GM21737 (cell line): ENCODE results near the gene NOP58.
A peak's percentile ranks its signal among the peaks of the same experiment; 100 is the strongest.
"Not testable (repeated sequence)": the region's sequence is repeated elsewhere in the genome, so short reads cannot be mapped to it uniquely, and the experiment has no call there.

ENCODE experiments used
- ATAC-seq: cut with Tn5 transposase; IDR thresholded peaks from one replicate; pipeline ENCODE4 v1.9.1; 2021; ENCODE audit warnings: mild to moderate bottlenecking, moderate library complexity; ENCODE audit not compliant: unreplicated experiment

The NOP58 gene, protein sequence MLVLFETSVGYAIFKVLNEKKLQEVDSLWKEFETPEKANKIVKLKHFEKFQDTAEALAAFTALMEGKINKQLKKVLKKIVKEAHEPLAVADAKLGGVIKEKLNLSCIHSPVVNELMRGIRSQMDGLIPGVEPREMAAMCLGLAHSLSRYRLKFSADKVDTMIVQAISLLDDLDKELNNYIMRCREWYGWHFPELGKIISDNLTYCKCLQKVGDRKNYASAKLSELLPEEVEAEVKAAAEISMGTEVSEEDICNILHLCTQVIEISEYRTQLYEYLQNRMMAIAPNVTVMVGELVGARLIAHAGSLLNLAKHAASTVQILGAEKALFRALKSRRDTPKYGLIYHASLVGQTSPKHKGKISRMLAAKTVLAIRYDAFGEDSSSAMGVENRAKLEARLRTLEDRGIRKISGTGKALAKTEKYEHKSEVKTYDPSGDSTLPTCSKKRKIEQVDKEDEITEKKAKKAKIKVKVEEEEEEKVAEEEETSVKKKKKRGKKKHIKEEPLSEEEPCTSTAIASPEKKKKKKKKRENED

DNA sequence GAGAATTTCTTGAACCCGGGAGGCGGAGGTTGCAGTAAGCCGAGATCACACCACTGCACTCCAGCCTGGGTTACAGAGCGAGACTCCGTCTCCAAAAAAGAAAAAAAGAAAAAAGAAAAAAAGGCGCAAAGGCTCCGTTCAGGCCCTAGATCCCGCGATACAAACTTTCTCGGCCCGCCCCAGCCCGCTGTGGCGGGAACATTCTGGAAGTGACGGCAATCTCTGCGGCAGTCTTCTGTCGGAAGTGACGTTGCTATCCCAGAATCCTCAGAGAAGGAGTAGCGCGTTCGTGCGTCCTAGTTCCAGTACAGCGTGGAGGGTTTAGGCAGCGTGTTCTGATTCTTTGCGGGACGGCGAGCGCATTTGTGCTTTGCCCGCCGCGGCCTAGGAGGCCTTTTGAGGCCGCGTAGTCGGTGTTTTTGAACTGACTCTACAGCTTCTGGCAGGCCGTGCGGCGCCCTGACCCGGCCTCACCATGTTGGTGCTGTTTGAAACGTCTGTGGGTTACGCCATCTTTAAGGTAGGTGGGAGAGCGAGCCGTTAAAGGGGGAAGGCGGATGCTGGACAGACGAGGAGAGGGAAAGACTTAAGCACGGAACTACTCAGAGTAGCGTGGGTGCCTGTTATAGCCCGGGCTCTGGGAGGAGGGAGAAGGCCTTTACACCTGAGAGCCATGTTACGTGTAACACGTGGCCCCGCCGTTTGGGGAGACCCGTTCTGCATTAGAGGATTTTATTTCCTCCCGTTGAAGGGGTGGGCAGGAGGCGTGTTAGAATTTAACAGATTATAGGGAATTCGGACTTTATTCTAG, at the start of gene NOP58:
NOP58 (plus strand) TSS at position 297 of the 811 bp plus-strand sequence; CDS start at position 476, 179 bp downstream.
- peak; percentile 81 for ATAC-seq

DNA sequence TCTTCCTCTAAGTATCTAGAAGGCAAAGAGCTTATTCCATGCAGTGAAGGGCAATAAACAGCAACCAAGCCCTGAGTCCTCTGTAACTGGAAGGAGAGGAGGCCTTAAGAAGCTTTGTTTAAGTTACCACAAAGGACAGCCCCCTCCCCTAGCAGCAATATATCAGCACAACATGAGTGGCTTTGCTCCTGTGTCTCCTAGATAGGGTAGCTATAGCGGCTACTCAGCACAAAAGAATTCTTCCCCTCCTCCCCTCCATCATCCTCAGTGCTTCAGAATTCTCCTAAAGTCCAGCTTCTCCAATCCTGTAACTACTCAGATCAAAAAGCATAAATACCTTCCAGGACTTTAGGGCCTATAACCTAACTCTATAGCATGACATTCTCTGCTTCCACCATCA, 43.7 kb upstream of the NOP58 start:
- no peak for ATAC-seq

DNA sequence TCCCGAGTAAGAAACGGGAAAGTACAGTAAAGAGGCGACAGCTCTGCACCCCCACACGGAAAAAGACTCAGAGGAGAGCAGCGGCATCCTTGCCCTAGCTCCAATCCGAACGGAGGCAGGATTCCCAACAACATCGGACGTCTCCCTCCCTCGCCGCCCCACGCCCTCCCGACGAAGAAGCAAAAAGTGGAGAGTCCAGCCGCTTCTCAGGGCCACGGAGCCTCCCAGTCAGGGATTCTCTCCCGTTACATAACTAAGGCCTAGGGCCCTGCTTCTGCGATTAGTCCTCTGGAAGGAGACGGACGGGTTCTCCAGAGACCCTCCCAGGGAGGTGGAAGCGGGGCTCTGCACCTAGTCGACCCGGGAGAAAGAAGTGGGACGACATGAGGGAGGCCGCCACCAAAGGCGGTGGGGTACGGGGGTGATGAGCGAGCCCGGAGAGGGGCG, 27.8 kb upstream of the NOP58 start:
- peak; percentile 44 for ATAC-seq

DNA sequence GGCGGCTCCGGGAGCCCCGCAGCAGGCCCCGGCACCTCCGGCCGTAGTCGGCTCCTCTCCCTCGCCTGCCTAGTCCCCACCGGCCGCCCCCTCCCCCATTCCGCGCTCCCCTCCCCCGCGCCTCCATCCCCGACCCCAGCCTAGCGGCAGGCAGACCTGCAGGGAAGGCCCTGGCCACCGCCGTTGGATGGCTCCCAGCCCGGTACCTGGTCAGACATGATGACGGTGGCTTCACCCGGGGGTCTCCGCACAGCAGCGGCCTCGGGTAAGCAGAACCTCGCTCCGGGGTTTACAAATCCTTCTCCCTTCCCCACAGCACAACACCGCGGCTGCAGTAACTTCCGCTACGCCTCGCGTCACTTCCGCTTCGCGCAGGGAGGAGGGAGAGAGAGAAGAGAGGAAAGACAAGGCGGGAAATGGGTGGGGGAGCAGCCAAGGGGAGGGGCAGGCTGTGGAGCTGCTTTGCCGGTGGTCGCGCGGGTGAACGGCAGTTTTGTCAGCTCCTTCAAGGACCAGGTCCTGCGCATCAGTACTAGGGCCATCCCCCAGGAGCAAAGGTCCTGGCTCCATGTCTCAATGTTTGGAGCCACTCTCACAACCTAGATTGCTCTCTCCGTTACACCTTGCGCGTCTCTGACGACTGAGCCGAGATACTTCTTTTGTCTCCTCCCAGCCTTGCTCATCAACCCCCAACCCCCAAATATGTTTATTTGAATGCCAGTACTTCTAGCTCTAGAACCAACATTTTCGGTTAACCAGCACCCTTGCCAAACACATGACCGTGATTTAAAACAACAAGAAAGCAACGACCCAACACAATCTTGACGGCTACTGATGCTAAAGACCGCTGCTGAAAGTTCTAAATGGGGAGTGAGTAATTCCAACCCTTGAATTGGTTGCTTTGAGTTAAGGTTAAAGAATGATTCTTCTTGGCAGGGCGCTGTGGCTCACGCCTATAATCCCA, 27.0 kb upstream of the NOP58 start, which contains the start of gene SUMO1:
SUMO1 (minus strand) TSS at position 364 of the 964 bp plus-strand sequence; CDS start at position 218, 146 bp downstream.
- ATAC-seq: peak; percentile 97

DNA sequence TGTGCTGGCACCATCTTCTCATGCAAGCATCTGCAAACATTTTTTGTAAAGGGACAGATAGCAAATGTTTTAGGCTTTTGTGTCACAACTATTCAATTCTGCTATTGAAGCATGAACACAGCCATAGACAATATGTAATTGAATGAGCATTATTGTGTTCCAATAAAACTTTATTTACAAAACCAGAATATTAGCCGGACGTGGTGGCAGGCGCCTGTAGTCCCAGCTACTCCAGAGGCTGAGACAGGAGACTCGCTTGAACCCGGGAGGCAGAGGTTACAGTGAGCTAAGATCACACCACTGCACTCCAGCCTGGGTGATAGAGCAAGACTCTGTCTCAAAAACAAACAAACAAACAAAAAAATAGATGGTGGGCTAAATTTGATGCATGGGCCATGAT, 17.9 kb upstream of the NOP58 start:
- ATAC-seq: not testable (repeated sequence)

DNA sequence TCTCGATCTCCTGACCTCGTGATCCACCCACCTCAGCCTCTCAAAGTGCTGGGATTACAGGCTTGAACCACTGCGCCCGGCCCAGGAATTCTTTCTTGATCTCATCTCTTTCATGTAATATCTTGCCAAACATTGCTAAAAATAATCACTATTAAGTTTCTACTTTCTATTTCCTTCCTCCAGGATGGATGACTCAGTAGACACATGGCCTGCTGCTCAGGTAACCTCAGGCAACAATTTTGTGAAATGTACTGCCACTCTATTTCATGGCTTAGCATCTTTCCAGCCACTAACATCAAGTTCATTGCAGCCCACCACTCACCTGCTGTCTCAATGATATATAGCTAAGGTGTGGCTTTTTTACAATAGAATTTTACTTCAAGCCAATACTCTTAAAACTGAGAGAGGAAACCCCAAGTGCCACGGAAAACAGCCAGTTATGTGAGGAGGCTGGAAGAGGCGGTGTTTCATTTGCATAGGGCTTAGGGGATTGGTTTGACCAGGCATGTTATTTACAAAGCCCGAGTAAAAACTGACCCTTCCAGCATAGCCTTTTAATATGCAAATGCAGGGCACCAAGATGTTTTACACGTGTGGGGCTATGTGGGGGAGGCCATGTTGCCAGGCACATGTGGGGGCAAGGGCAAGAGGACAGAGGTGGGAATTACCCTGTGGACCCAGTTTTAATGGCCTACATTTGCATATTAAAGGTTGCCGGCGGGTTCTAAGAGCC, 15.9 kb upstream of the NOP58 start:
- ATAC-seq: no peak

DNA sequence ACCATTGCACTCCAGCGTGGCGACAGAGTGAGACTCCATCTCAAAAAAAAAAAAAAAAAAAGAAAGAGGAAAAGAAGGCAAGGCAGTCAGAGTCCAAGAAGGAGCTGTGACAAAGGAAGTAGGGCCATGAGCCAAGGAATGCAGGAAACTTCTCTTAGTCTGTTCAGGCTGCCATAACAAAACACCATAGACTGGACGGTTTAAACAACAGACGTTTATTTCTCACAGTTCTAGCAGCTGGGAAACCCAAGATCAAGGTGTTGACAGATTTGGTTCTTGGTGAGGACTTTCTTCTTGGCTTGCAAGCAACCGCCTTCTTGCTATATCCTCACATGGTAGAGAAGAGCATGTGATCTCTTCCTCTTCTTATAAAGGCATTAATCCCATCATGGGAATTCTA, 14.1 kb upstream of the NOP58 start:
- ATAC-seq: no peak

DNA sequence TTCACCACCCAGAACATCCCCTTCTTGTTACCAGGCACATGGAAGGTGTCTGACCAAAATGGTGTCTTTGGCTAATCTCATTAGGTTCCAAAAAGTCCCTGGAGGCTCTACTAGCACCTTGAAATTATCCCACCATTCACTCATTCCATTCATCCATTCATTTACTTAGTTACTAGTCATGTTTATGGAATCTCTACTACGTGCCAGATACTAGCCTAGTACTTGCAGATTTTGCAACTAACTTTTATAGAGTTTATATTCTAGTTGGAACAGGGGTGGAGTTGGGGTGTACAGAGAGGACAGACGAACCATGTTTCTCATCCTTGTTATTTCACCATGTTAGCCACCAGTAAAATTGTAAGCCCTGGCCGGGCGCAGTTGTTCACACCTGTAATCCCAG, 4.0 kb upstream of the NOP58 start:
- ATAC-seq: no peak

DNA sequence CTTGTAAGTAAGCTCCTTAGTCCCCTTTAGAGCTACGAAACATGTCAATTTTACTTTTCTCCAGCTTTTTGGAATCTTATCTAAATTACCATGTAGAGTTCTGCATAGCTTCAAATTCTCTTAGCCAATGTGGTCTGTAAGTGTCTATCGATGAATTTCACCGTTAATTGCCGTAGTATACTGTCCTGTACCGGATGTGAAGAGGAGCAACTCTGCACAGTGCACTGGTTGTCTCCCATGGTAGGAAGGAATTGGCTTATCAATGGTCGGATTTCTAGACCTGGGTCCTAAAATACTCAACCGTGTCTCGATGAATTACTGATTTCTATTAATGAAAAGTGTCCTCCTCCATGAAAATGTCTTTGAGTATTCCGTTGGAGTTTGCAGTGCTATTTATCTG, 1.9 kb downstream of the NOP58 start:
- ATAC-seq: no peak

DNA sequence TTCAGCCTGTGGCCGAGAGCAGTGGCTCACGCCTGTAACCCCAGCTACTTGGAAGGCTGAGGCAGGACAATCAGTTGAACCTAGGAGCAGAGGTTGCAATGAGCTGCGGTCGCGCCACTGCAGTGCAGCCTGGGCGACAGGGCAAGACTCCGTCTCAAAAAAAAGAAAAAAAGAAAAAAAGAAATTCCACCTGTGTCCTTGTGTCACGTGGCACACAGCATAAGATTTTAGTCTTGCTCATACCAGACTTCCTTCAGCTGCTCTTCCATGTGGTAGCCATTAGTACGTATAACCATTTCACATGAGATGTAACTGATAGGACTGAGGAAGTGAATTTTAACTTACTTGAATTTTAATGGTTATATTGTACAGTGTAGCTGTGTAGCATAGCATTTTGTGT, 4.0 kb downstream of the NOP58 start:
- no peak for ATAC-seq

DNA sequence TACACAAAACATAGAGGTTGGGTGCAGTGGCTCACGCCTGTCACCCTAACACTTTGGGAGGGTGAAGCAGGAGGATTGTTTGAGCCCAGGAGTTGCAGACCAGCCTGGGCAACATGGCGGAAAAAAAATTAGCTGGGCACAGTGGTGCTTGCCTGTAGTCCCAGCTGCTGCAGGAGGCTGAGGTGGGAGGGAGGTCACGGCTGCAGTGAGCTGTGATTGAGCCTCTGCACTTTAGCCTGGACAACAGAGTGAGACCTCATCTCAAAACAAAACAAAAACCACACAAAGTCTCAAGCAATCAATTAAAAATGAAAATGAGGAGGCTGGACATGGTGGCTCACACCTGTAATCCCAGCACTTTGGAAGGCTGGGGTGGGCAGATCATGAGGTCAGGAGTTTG, 4.9 kb downstream of the NOP58 start:
- no peak for ATAC-seq

DNA sequence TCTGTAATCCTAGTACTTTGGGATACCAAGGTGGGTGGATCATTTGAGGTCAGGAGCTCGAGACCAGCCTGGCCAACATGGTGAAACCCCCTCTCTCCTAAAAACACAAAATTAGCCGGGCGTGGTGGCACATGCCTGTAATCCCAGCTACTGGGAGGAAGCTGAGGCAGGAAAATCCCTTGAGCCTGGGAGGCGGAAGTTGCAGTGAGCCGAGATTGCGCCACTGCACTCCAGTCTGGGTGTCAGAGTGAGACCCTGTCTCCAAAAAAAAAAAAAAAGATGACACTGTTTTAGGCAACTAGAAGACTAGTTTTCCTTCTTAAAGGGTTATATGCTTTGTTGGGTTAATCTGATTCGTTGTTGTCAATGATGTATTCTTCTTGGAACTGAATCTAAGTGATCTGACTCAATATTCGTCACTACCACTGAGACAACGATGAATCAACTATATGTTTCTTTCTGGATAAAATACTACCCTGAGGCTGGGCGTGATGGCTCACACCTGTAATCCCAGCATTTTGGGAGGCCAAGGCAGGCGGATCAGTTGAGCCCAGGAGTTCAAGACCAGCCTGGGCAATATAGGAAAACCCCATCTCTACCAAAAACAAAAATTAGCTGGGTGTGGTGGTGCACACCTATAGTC, 10.6 kb downstream of the NOP58 start:
- ATAC-seq: not testable (repeated sequence)

DNA sequence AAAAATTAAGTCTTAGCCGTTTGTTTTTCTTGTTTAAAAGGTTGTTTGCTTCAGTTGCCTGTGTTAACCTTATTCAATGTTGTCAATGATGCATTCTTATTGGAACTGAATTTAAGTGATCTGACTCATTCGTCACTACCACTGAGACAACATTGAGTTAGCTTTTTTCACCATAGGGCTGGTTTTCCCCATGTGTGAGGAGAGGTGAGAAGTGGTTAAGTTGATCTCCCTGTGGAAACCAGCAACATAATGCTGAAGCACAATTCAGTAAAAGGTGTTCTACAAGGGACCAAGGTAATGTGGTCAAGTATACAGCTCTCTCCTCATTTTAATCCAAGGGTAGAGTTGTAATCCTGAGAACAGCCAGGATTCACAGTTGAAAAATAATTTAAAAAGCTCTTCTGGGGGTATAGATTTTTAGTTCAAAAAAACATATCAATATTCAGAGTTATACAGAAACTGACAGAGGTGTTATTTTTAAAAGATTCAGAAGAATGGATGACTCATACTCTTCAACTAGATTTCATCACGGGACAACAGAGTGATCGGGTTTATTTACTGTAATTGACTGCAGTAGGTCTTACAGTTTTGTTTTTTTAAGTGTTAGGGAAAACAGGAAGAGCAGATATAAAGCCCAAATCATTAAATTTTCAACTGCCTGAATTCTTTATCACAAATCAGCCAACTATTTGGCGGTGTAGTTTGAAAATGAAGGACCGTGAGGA, 12.6 kb downstream of the NOP58 start:
- ATAC-seq: no peak

DNA sequence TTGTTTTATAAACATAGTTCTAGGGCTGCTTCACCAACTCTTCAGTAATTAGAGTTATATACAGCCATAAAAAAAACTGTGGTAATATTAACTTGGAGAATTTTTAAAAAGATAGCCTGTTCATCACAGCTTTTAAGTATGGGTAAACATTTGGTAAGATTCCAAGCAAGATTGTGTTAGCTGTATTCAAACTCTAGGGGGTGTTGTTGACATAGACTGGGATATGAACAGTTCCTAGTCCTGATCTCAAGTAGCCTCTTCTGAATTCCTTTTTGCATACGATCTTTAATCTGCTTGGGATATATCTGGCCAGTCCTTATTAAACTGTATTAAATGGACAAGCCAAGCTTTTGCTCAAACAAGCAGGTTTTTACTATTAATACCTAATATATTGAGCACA, 13.4 kb downstream of the NOP58 start:
- no peak for ATAC-seq

DNA sequence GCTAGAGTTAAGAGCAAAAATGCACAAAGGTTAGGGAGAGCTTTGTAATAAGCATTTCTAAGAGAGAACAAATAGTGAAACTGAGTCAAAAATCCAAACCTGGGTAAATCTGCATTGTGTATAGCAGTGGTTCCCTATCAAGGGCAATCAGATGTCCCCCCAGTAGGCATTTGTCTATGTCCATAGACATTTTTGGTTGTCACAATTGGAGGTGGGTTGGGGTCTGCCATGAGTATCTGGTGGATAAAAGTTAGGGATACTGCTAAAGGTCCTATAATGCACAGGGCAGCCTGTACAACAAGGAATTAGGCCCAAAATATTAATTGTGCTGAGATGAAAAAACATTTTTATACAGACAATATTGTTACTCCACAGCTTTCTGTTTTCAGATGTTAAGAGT, 21.0 kb downstream of the NOP58 start:
- ATAC-seq: no peak

DNA sequence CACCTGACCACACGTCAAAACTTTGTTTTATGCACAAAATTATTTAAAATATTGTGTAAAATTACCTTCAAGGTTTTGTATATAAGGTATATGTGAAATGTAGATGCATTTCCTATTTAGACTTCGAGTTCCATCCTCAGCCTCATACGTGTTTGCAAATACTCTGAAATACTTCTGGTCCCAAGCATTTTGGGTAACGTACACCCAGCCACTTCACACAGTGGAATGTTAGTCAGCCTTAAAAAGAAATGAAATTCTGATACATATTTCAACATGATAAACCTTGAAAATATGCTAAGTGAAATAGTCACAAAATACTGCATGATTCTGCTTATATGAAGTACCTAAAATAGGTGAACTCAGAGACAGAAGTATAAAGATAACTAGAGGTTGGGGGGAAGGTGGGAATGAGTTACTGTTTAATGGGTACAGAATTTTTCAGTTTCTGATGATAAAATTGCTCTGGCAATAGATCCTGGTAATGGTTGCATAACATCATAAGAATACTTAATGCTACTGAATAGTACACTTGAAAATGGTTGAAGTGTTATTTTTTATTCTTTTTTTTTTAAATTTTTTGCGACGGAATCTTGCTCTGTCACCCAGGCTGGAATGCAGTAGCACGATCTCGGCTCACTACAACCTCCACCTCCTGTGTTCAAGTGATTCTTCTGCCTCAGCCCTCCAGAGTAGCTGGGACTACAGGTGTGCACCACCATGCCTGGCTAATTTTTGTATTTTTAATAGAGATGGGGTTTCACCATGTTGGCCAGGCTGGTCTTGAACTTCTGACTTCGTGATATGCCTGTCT, 24.0 kb downstream of the NOP58 start:
- no peak for ATAC-seq

DNA sequence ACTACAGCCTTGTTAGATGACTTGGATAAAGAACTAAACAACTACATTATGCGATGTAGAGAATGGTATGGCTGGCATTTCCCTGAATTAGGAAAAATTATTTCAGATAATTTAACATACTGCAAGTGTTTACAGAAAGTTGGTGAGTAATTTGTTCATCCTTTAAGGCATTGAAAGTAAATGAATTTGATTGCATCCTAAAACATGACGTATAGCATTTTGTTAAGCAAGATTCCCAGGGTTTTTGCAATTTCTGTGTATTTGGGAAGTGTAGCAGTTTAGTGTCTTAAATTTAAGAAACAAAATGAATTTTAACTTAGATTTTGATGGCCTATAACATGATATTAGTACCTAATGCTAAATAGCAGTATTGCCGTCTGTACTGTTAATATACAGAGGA, 24.8 kb downstream of the NOP58 start:
- no peak for ATAC-seq

DNA sequence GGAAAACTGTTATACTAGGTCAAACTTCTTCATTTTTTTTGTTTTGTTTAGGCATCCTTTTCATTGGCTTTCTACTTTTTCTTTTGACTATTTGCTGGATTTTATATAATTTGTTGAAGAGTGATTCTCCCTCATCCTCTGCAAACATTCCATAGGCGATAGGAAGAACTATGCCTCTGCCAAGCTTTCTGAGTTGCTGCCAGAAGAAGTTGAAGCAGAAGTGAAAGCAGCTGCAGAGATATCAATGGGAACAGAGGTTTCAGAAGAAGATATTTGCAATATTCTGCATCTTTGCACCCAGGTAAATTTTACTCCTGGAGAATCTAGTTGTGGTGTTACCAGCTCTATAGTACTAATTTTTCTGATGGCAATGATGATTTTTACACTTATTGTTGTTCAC, 25.4 kb downstream of the NOP58 start:
- no peak for ATAC-seq
